Mucosa of descending colon (tissue), 3 donors: ENCODE measurements around the gene CFAP65. TPM values are rescaled to one million over a fixed set of nuclear protein-coding genes. Genes with fewer than 3 reads are reported as not detected.
A peak's percentile ranks its signal among the peaks of the same experiment; 100 is the strongest.

ENCODE experiments used
- ATAC-seq: fragments of 200-7000 bp; cut with Tn5 transposase; one replicate; pipeline ENCODE4 v1.9.1; 2020; ENCODE audit warnings: mild to moderate bottlenecking, moderate library complexity
- DNase-seq, 3 donors: peaks; one replicate each; pipeline ENCODE4 v3.0.0-alpha.2; 2020
- H3K36me3 ChIP-seq: fragments of 200-600 bp; one replicate; pipeline ENCODE4 v1.8.0; 2021; ENCODE audit warnings: low read depth, mild to moderate bottlenecking
- H3K4me1 ChIP-seq: fragments of 200-600 bp; one replicate; pipeline ENCODE4 v1.8.0; 2021; ENCODE audit warnings: low read depth, mild to moderate bottlenecking
- H3K4me3 ChIP-seq: fragments of 200-600 bp; one replicate; pipeline ENCODE4 v1.8.0; 2021; ENCODE audit warnings: mild to moderate bottlenecking
- H3K9me3 ChIP-seq: fragments of 200-600 bp; one replicate; pipeline ENCODE4 v1.8.0; 2021; ENCODE audit warnings: mild to moderate bottlenecking
- CTCF ChIP-seq: fragments of 200-600 bp; IDR thresholded peaks from one replicate; pipeline ENCODE4 v1.8.0; 2022; ENCODE audit warnings: antibody characterized with exemption, mild to moderate bottlenecking
- intact Hi-C, 2 donors: fragments of 100-400 bp; cut with DNase I in 1 of 2; cut with micrococcal nuclease in 1 of 2; formaldehyde crosslinking; loops; one replicate each; pipeline versions ENCODE4 v1.11.0 to v1.11.1; 2022; cut with DNase I, micrococcal nuclease
- total RNA-seq, 3 donors: library from RNA; stranded (reverse); fragmentation: NEBNext Ultra II Directional in 2 of 3; extraction: Animal tissue kit (Norgen Biotek cat#: 25700) in 2 of 3; gene quantifications; one replicate each; pipeline versions ENCODE4 v1.2.1 to v1.2.4, GENCODE V29; 2021 to 2023
- donor health status: DM: no; HTN: no; CAD: no; lungs with moderate emphysema.
- donor health status: DM: no; HTN: no; CAD: no.
- donor health status: DM: no; HTN: yes; CAD: no.

Gene CFAP65
- total RNA-seq, 3 donors from 2014 or later: 0.09 to 0.46 (median 0.27) TPM

DNA sequence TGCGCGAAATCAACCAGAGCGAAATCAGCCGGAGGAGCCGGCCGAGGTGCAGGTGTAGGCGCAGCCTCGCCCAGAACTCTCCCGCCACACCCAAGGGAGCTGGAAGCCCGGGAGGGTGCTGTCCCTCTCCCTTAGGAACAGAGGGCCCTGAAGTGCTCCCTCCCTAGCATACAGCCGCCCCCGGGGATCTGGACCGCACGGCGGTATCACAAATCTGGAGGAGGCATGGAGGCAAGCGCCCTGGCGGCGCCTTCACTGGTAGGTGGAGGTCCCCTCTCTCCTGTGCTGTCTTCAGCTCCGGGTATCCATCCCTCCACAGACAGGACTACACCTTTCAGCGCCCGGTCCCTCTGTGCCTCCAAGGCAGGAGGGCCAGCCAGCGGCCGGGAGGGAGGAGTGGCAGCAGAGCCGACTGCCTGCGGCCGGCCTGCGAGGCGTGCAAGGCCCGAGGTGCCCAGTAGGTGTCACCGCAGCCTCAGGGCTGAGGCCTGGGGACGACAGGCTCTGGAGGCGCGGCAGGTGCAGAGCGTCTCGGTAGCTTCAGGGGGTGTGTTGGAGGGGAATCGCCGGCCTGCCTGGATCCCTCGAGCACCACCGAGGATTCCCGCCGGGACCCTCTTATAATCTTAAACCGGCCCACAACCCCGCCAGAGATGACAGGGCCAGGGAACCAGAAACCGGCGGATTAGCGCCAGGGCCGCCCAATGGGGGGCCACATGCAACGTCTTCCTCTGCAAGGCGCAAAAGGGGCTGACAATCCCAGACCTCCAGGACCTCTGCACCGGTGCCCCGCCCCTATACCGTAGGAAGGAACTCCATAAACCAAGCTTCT is 16.6 kb upstream of the CFAP65 start:
- peak; percentile 92 for TF ChIP-seq CTCF
- intact Hi-C loops: loop anchor here in 1 of 2 donors (10.0 kb wide), 1 partner anchor 97 kb away; no protein-coding TSS in a partner anchor
- ATAC-seq: peak; percentile 78
- H3K4me3 ChIP-seq: peak overlapping the region; percentile 58
- no peaks in the 10 kb centered on the region for H3K9me3 ChIP-seq
- H3K36me3 ChIP-seq: peaks cover 5% of the 10 kb centered on the region
- DNase-seq: peak; percentile 84 to 92 (median 87)
- peaks cover 30% of the 10 kb centered on the region for H3K4me1 ChIP-seq

DNA sequence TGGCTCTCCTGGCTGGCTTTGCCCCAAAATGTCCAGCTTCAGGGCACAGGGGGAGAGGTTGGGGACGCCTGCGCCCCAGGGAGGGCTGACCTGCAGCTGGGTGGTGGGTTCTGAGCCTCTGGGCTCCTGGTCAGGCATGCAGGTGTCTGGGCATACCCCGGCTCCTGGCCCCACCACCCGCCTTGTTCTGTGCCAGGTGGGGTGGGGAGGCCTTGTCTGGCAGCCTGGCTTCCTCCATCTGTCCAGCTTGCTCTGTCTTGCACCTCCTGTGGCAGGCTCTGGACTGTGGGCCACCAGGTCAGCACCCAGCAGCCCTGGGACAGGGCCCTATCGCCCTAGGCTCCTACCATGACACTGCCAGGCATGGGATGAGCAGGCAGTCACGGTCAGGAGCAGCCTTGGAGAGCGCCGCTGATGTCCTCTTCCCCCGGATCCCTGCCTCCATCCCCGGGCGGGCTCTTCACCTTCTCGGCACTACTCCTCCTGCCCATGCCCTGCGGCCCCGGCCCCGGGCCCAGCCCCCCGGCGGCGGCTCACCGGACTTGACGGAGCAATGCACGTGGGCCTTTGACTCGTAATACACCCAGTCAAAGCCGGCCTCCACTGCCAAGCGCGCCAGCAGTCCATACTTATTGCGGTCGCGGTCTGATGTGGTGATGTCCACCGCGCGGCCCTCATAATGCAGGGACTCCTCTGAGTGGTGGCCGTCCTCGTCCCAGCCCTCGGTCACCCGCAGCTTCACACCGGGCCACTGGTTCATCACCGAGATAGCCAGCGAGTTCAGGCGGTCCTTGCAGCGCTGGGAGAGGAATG is 15.8 kb upstream of the CFAP65 start:
- Histone ChIP-seq H3K36me3 (peaks cover 5% of the 10 kb centered on the region), H3K4me1 (peaks cover 30% of the 10 kb centered on the region), H3K4me3 (no peak overlapping the region), H3K9me3 (no peaks in the 10 kb centered on the region)
- intact Hi-C loops: loop anchor here in 1 of 2 donors (10.0 kb wide), 1 partner anchor 98 kb away; no protein-coding TSS in a partner anchor
- TF ChIP-seq CTCF: no peak
- no peak for ATAC-seq
- DNase-seq: peak in 1 of 3 donors; percentile 50

- Histone ChIP-seq H3K9me3 (no peaks in the 10 kb centered on the region), H3K4me3 (no peak overlapping the region), H3K36me3 (peaks cover 5% of the 10 kb centered on the region), H3K4me1 (peaks cover 26% of the 10 kb centered on the region)
- intact Hi-C loops: loop anchor here in 1 of 2 donors (10.0 kb wide), 1 partner anchor 98 kb away; no protein-coding TSS in a partner anchor
- TF ChIP-seq CTCF: no peak
- DNase-seq: no peak
- no peak for ATAC-seq
Observed at GRCh38 chr2:219056176-219056895, 15.0 kb upstream of the CFAP65 start.

DNA sequence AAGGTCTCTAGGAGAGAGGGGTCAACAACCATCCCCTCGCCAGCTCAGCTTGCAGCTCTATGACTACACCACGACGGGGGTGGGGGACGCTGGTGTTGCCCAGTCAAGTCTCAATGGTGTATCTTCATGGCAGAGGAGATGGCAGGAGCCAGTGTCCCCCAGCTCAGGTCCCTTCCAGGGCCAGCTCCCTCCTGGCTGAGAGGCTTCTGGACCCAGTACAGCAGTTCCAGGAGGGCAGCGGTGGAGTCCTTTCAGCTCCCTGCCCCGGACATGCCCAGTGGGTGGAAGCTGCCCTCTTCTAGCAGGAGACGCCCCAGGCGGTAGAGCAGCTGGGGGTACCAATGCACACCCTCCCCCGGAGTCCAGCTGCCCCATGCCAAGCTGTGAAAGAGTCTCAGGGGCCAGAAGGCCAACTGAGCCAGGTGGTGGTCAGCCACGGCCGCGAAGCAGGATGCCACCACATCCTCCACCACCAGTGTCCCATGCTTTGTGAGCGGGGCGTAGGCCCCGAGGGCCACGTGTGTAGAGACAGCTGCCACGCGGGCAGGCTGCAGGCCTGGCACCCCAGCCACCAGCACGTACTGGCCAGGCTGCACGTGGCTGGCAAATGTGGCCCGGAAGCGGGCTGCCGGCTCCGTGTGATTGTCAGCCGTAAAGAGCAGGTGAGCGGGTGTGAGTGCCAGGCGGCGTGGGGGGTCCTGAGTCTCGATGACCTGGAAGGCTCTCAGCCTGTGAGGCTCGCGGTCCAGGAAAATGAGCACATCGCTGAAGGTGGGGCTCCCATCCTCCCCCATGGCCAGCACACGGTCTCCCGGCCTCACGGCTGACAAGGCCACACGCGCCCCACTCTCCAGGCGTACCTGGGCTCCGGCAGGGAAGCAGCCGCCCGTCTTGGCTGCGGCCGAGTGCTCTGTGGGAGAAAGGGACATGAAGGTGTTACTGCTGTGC is 13.9 kb upstream of the CFAP65 start:
- no peak for TF ChIP-seq CTCF
- intact Hi-C loops: loop anchor here in 1 of 2 donors (10.0 kb wide), 1 partner anchor 100 kb away; no protein-coding TSS in a partner anchor
- Histone ChIP-seq H3K4me1 (peaks cover 21% of the 10 kb centered on the region), H3K4me3 (no peak overlapping the region), H3K9me3 (no peaks in the 10 kb centered on the region), H3K36me3 (peaks cover 5% of the 10 kb centered on the region)
- no peak for DNase-seq
- ATAC-seq: no peak
